ENCODE results near the gene CLDN24.

CLDN24 gene

DNA sequence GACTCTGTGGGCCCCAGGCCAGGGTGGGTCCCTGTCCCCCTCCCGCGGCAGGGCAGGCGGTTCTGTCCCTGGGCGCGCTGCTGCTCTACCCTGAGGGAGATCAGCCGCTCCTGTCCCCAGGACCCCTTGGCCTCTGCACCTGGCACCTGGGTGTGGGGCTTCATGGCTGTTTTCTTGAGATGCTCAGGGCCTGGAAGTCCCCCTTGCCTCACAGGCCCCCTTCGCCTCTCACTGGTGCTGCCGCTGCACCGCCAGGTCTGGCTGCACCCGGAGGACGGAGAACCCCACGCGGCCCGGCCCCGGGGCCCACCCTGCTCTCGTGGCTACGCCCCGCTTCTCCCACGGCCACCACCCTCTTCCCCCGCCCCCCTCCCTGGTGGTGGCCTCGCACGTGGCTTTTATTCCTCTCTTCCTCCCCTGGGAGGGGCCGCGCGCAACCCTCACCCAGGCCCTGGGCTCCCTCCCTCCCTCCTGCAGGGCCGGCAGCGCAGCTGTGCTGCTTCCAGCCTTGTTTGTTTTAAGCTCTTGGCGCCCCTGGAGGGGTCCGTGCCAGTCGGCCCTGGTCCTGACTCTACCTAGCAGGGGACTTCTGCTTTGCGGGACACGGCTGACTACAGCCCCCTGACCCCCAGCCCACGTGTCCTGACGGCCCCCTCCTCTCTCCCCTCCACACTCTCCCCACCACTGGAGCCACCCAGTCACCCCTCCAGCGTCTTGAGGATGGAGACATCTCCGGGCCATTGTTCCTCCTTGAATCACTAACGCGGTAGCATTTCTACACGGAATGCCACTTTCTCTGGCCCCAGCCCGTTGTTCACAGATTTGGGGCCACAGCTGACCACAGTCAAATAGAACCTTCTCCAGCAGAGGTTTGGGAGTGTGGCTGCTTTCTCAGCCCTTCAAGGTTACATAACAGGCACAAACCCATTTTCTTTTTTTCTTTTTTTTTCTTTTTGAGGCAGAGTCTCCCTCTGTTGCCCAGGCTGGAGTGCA, 20.6 kb upstream of the CLDN24 start:
- Histone ChIP-seq H3K4me2 (ENCODE audit: low read depth, low read length, poor library complexity, severe bottlenecking) (no peak overlapping the region), H3F3A (ENCODE audit: insufficient read depth) (no peaks in the 10 kb centered on the region), H3K9me3 (ENCODE audit: insufficient read depth, low read length) (no peaks in the 10 kb centered on the region), H3K36me3 (ENCODE audit: low read length) (no peaks in the 10 kb centered on the region), H4K20me1 (ENCODE audit: low read depth, low read length) (no peaks in the 10 kb centered on the region), H2AFZ (ENCODE audit: low read depth, low read length, severe bottlenecking) (no peak overlapping the region), H3K27ac (ENCODE audit: low read depth, low read length) (no peak overlapping the region), H3K79me2 (ENCODE audit: insufficient read depth, low read length) (no peaks in the 10 kb centered on the region), H3K9ac (ENCODE audit: low read length) (no peak overlapping the region), H3K27me3 (ENCODE audit: low read length) (no peaks in the 10 kb centered on the region), H3K4me3 (ENCODE audit: insufficient read depth, low read length, poor library complexity, severe bottlenecking) (no peak overlapping the region), H3K9me2 (replicated peaks; ENCODE audit: insufficient read depth, low read length) (no peaks in the 10 kb centered on the region)
- TF ChIP-seq EZH2phosphoT487 (conservative IDR thresholded peaks at IDR 0.05; ENCODE audit: low read length): no peak
- TF ChIP-seq, protein P1, sequence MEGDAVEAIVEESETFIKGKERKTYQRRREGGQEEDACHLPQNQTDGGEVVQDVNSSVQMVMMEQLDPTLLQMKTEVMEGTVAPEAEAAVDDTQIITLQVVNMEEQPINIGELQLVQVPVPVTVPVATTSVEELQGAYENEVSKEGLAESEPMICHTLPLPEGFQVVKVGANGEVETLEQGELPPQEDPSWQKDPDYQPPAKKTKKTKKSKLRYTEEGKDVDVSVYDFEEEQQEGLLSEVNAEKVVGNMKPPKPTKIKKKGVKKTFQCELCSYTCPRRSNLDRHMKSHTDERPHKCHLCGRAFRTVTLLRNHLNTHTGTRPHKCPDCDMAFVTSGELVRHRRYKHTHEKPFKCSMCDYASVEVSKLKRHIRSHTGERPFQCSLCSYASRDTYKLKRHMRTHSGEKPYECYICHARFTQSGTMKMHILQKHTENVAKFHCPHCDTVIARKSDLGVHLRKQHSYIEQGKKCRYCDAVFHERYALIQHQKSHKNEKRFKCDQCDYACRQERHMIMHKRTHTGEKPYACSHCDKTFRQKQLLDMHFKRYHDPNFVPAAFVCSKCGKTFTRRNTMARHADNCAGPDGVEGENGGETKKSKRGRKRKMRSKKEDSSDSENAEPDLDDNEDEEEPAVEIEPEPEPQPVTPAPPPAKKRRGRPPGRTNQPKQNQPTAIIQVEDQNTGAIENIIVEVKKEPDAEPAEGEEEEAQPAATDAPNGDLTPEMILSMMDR (IDR thresholded peaks at IDR 0.05; ENCODE audit: insufficient read depth, low read length, poor library complexity, severe bottlenecking): no peak

DNA sequence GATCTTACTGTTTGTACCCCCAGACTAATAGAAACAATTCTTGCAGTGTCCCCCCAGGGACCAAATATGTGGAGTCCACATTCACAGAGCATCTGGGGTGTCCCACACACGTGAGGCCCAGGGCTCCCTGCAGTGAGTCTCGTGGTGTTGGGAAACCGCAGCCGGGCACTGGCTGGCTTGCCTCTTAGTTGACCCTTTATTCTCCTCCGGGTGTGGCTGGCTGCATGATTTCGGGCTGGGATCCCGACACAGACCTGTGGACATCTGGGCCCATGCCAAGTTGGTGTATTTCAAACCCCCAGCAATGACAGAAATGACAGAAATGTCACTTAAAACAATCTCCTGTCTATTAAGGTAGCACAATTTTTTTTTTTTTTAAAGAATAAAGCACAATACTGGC, 15.6 kb upstream of the CLDN24 start:
- H3K9me2 ChIP-seq (replicated peaks; ENCODE audit: insufficient read depth, low read length): no peaks in the 10 kb centered on the region
- H3K9me3 ChIP-seq (ENCODE audit: insufficient read depth, low read length): no peaks in the 10 kb centered on the region
- H2AFZ ChIP-seq (ENCODE audit: low read depth, low read length, severe bottlenecking): no peak overlapping the region
- H3K27ac ChIP-seq (ENCODE audit: low read depth, low read length): no peak overlapping the region
- H3K9ac ChIP-seq (ENCODE audit: low read length): no peak overlapping the region
- TF ChIP-seq, protein P1 (IDR thresholded peaks at IDR 0.05; ENCODE audit: insufficient read depth, low read length, poor library complexity, severe bottlenecking): no peak
- TF ChIP-seq EZH2phosphoT487 (conservative IDR thresholded peaks at IDR 0.05; ENCODE audit: low read length): no peak
- no peaks in the 10 kb centered on the region for H3K79me2 ChIP-seq (ENCODE audit: insufficient read depth, low read length)
- no peaks in the 10 kb centered on the region for H4K20me1 ChIP-seq (ENCODE audit: low read depth, low read length)
- no peak overlapping the region for H3K4me3 ChIP-seq (ENCODE audit: insufficient read depth, low read length, poor library complexity, severe bottlenecking)
- H3K4me2 ChIP-seq (ENCODE audit: low read depth, low read length, poor library complexity, severe bottlenecking): no peak overlapping the region
- no peaks in the 10 kb centered on the region for H3K36me3 ChIP-seq (ENCODE audit: low read length)
- H3F3A ChIP-seq (ENCODE audit: insufficient read depth): no peaks in the 10 kb centered on the region
- H3K27me3 ChIP-seq (ENCODE audit: low read length): no peaks in the 10 kb centered on the region

DNA sequence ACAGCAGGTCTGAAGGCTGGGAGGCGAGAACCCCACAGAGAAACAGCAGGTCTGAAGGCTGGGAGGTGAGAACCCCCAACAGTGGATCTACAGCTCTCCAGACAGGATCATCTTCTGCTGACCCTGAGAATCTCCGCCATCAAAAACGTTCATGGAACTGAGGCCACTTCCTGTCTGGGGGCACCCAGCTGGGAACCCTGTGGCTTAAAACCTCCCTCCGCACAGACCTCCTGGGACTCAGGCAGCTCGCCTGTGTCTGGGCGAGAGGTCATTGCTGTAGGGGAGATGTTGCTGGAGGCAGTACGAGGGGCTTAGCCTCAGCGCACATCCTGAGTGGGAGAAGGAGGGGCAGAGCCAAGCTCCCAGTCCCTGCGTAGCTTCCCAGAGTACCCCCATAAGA, 15.1 kb upstream of the CLDN24 start:
- Histone ChIP-seq H3K9me3 (ENCODE audit: insufficient read depth, low read length) (no peaks in the 10 kb centered on the region), H3K9ac (ENCODE audit: low read length) (no peak overlapping the region), H3K79me2 (ENCODE audit: insufficient read depth, low read length) (no peaks in the 10 kb centered on the region), H3F3A (ENCODE audit: insufficient read depth) (no peaks in the 10 kb centered on the region), H2AFZ (ENCODE audit: low read depth, low read length, severe bottlenecking) (no peak overlapping the region), H3K36me3 (ENCODE audit: low read length) (no peaks in the 10 kb centered on the region), H3K4me2 (ENCODE audit: low read depth, low read length, poor library complexity, severe bottlenecking) (no peak overlapping the region), H3K27me3 (ENCODE audit: low read length) (no peaks in the 10 kb centered on the region), H4K20me1 (ENCODE audit: low read depth, low read length) (no peaks in the 10 kb centered on the region), H3K27ac (ENCODE audit: low read depth, low read length) (no peak overlapping the region), H3K9me2 (replicated peaks; ENCODE audit: insufficient read depth, low read length) (no peaks in the 10 kb centered on the region), H3K4me3 (ENCODE audit: insufficient read depth, low read length, poor library complexity, severe bottlenecking) (no peak overlapping the region)
- TF ChIP-seq EZH2phosphoT487 (conservative IDR thresholded peaks at IDR 0.05; ENCODE audit: low read length): no peak
- TF ChIP-seq, protein P1 (IDR thresholded peaks at IDR 0.05; ENCODE audit: insufficient read depth, low read length, poor library complexity, severe bottlenecking): no peak

All from SU-DHL-6 (cell line).